Measurements from ENCODE around the gene CCL19.

DNA sequence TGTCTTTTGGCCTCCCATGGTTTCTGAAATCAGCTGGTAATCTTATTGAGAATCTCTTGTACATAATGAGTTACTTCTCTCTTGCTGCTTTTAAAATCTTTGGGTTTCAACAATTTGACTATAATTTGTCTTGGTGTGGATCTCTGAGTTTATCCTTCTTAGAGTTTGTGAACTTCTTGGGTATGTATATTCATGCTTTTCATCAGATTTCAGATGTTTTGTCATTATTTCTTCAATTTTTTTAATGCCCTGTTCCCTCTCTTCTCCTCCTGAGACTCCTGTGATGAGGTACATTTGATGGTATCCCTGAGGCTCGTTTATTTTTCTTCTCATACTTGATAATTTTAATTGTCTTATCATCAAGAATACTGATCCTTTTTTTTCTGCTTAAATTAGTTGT lies 21.1 kb upstream of the CCL19 start:
- TF ChIP-seq CTCF (IDR thresholded peaks at IDR 0.05; ENCODE audit: borderline replicate concordance, extremely low read depth, low read length, poor library complexity, severe bottlenecking) (no peak), EZH2 (IDR thresholded peaks at IDR 0.05; ENCODE audit: borderline replicate concordance, low read depth, low read length, severe bottlenecking) (no peak)
